ENCODE measurements around the gene GNB3. TPM values are rescaled to one million over a fixed set of nuclear protein-coding genes. Genes with fewer than 3 reads are reported as not detected.

GNB3 gene
- polyA plus RNA-seq, 5 donors: 3.5 to 8.4 (median 6.0) TPM

- no peak for DNase-seq
Observed at GRCh38 chr12:6823182-6824084, 17.3 kb upstream of the GNB3 start.

GRCh38 chr12:6824085-6824775, 16.5 kb upstream of the GNB3 start:
- DNase-seq: no peak

- no peak for DNase-seq
Observed at GRCh38 chr12:6824901-6825381, 15.8 kb upstream of the GNB3 start.

DNA sequence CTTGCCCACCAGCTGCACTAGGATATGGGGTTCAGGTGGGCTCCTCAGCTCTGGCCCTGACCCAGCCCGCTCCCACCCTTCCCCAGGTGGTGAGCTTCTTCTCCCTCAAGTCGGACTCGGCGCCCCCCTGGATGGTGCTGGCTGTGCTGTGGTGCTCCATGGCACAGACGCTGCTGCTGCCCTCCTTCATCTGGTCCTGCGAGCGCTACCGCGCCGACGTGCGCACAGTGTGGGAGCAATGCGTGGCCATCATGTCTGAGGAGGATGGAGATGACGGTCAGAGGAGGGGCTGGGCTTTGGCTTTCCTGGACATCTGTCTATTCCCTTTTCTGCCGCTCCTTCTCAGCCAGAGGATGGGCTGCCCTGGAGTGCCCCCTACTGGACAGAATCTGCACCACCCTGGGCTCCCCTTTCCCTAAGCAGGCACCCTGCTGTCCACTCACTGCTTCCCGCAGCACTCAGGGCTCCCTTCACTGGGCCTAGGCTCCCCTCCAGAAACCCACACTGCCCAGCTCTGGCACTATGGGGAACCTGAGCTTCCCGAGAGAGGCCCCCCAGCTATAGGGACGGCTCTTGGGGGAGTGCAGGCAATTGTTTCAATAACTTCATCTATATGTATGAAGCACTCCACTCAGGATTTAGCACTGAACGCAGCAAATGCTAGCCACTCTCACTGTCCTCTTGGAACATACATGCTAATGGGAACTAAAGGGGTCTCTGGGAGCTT, 15.2 kb upstream of the GNB3 start:
- peak; percentile 77 to 86 for DNase-seq

DNA sequence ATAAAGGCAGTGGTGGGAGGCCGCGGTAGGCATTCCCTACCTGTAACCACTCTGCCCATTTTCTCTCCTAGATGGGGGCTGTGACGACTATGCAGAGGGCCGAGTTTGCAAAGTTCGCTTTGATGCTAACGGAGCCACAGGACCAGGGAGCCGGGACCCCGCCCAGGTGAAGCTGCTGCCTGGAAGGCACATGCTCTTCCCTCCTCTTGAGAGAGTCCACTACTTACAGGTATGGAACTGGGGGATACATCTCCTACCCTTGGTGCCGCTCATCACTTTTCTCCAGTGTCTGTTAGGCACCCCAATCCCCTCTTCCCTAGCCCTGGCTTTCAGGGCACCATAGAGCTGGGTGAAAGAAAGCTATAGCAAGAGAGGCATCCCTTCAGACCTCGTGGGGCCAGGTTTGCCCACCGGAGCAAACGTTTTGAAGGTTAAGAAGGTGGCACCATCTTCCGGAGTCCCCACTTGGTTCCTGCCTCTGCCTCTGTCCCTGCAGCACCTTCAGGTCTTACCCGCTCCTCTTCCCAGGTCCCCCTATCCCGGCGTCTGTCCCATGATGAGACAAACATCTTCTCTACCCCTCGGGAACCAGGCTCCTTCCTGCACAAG, 14.5 kb upstream of the GNB3 start:
- no peak for DNase-seq

DNA sequence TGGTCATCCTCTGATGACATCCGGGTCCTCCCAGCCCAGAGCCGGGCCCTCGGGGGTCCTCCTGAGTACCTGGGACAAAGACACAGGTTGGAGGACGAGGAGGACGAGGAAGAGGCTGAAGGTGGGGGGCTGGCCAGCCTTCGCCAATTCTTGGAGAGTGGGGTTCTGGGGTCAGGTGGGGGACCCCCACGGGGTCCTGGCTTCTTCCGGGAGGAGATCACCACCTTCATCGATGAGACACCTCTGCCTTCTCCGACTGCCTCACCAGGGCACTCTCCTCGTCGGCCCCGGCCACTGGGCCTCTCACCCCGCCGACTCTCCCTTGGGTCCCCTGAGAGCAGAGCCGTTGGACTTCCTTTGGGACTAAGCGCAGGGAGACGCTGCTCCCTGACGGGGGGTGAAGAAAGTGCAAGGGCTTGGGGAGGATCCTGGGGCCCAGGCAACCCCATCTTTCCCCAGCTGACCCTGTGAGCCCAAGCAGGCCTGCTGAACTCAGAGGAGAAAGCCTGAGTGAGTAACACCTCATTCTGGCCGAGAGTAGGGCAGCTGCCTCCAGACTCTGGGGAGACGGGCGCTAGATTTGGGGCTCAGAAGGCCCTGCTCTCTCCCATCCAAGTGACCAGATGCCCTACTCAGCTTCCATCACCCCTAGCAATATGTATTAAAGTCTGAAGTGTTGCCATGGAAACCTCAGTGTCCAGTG, 13.8 kb upstream of the GNB3 start:
- no peak for DNase-seq

DNA sequence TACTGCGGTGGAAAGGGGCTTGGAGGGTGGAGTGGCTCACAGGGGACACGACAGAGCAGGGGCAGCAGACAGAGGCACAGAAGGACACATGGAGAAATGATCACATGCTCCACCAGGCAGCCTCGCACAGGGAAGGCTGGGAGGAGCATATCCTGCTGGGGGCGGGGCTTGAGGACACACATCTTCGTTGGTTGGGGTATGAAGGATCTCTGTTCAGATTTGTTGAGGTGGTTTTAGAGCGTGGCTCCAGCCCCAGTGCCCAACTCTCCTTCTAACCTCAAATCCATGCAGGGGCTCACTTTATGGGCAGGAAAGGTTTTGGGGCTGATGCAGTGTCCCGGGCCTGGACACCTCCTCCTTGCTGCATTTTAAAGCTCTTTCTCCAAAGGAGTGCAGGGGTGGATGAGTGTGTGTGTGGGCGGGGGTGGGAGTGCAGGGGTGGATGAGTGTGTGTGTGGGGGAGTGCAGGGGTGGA, 13.3 kb upstream of the GNB3 start:
- DNase-seq: peak in 1 of 2 donors; percentile 54

- DNase-seq: peak; percentile 47 to 55
Observed at GRCh38 chr12:6827982-6828780, 12.5 kb upstream of the GNB3 start, which contains the start of gene P3H3. TSS of gene P3H3 (plus strand) at chr12:6828407. CDS start at chr12:6828441, 34 bp downstream.

- peak; percentile 37 to 54 for DNase-seq
Observed at GRCh38 chr12:6828781-6829535, 11.8 kb upstream of the GNB3 start.

- no peak for DNase-seq
Observed at GRCh38 chr12:6829536-6830220, 11.0 kb upstream of the GNB3 start.

GRCh38 chr12:6830286-6830890, 10.3 kb upstream of the GNB3 start:
- DNase-seq: no peak

- no peak for DNase-seq
Observed at GRCh38 chr12:6830999-6831398, 9.7 kb upstream of the GNB3 start.

DNA sequence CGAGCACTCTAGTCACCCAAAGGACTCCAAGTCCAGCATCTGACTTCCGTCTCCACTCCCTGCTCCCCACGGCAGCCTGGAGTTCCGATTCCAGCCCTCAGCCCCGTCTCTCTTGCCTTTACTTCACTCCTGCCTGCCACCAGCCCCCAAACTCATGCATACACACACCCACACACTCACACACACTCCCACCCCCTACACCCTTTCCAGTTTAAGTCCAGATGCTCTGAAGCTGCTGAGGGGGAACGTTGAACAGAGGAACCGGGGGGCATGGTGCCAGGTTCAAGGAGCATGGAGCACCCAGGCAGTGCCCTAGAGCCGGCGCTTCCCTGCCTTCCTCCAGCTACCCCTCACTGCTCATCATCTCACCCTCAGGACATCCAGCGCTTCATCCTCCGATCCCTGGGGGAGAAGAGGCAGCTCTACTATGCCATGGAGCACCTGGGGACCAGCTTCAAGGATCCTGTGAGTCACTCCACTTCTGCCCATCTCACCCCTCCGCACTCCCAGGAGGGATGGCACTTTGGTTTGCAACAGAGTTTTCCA, 9.2 kb upstream of the GNB3 start:
- DNase-seq: no peak

- DNase-seq: no peak
Observed at GRCh38 chr12:6832125-6832524, 8.6 kb upstream of the GNB3 start.

GRCh38 chr12:6833189-6833890, 7.4 kb upstream of the GNB3 start:
- no peak for DNase-seq

DNA sequence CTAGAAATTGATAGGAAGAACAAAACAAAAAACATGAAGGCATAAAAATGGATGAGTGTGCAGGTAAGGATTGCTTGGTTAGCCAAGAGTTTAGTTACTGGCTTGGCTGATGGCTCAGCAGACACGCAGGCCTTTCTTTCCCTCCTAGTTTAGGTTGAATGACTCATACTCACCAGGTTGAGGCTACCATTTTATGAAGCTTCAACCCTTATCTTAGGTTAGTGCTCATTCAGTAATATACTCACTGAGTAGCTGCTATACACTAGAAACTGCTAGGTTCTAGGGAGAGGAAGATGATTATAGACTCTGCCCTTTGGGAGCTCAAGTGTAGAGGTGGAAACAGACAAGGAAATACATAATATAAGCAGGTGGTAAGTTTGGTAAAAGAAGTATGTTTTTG, 6.5 kb upstream of the GNB3 start:
- no peak for DNase-seq

DNA sequence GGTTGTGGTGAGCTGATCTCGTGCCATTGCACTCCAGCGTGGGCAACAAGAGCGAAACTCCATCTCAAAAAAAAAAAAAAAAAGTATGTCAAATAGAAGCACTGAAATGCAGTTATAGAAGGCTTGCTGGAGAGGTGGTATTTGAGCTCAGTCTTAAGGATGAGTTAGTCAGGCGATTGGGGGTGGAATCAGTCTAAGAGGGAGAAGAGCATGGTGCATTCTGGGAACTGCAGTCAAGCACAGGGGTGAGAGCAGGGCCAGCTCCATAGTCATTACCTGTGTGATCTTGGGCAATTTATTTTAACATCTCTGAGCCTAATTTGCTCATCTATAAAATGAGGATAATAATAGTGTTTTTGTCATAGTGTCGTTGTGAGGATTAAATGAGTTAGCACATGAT, 5.9 kb upstream of the GNB3 start:
- no peak for DNase-seq

Data from right lung (tissue), 5 donors.